ENCODE results near the gene COX7A2. TPM values are rescaled to one million over a fixed set of nuclear protein-coding genes. Genes with fewer than 3 reads are reported as not detected.

Gene COX7A2
- total and polyA plus RNA-seq, 10 of the 15 experiments (the other 5 are each of a cell fraction or from before 2014, with no cell fraction given) = 199 to 1,834 (median 576) TPM

DNA sequence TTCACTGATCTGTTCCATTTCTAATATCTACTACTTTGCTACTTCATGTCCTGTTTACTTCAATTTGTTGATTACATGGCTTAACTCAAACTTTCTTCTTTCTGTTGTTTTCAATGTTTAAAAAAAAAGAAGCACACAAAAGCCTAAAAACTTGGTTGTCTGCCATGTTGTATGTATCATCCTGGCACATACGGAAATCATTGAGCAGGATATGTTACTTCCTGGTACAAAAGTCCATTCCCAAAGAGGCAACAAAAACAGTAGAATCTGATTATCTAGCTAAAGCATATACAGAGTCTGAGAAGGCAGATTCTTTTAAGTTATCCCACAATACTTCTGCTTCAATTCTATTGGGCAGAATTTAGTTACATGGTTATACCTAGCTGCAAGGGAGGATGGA, 23.2 kb downstream of the COX7A2 start:
- WGBS (ENCODE audit: insufficient coverage, insufficient replicate concordance, low lambda C conversion rate, missing lambda C conversion rate) = 77% methylated on average over 1 of the region's 1 CpG
- POLR2A ChIA-PET = interaction anchor here (1.0 kb wide), 1 partner anchor 11 kb away, joined by 4 read pairs; no protein-coding TSS in a partner anchor
- no peak overlapping the region for H2AFZ ChIP-seq (ENCODE audit: control insufficient read depth, low read depth, low read length)

More for the DNA sequence above, 23.2 kb downstream of the COX7A2 start:
- in situ Hi-C loops (cut with MboI) (no loop called here), intact Hi-C loops (cut with micrococcal nuclease; ENCODE audit: unreplicated experiment) (no loop called here)
- Histone ChIP-seq H3K27ac (ENCODE audit: control insufficient read depth, insufficient read depth) (no peak overlapping the region), H3K4me2 (ENCODE audit: control insufficient read depth, insufficient read depth) (no peak overlapping the region), H3K4me3 (no peak overlapping the region), H3K9ac (ENCODE audit: control insufficient read depth, insufficient read depth, low read length) (no peak overlapping the region), H3K27me3 (replicated peaks in 1 of 2; ENCODE audit: control insufficient read depth in 2 of 2, insufficient read depth in 2 of 2, low read length in 1 of 2) (no peaks in the 10 kb centered on the region; a peak in 1 of 4 replicates), H3K4me1 (ENCODE audit: control insufficient read depth, insufficient read depth, low read length) (no peaks in the 10 kb centered on the region), H3K36me3 (ENCODE audit: control insufficient read depth in 2 of 2, insufficient read depth in 2 of 2, low read length in 1 of 2) (no peaks in the 10 kb centered on the region), H3K79me2 (ENCODE audit: control insufficient read depth, insufficient read depth, low read length) (no peaks in the 10 kb centered on the region), H3K9me3 (replicated peaks; ENCODE audit: control insufficient read depth, insufficient read depth, low read length) (no peaks in the 10 kb centered on the region), H4K20me1 (ENCODE audit: control insufficient read depth, insufficient read depth) (no peaks in the 10 kb centered on the region)
- DNase-seq (ENCODE audit: low read depth, low spot score) (no peak), FAIRE-seq (no peak), ATAC-seq (no peak)
- CTCF ChIA-PET = interaction anchor here (1.0 to 2.6 kb wide), 4 partner anchors 10 to 1488 kb away, joined by 3 to 37 read pairs (median 6); no protein-coding TSS in a partner anchor
- no TSS peak for BruUV-seq (replicated peaks)
- TF ChIP-seq ETV6 (conservative IDR thresholded peaks at IDR 0.05 in 1 of 2, IDR thresholded peaks at IDR 0.05 in 1 of 2; ENCODE audit: borderline replicate concordance in 1 of 2, low read depth in 1 of 2) (no peak), CBX3 (IDR thresholded peaks at IDR 0.05; ENCODE audit: borderline replicate concordance, low read depth) (no peak), CBX5 (IDR thresholded peaks at IDR 0.05; ENCODE audit: low read depth) (no peak), TARDBP (IDR thresholded peaks at IDR 0.05; ENCODE audit: borderline replicate concordance) (no peak), LARP7 (IDR thresholded peaks at IDR 0.05) (no peak), TBL1XR1 (IDR thresholded peaks at IDR 0.05; ENCODE audit: low read depth, low read length) (no peak), ASH2L (IDR thresholded peaks at IDR 0.05; ENCODE audit: borderline replicate concordance, low read depth) (no peak), RBBP5 (conservative IDR thresholded peaks at IDR 0.05) (no peak), SREBF1 (IDR thresholded peaks at IDR 0.05; ENCODE audit: low read length) (no peak), HDAC2 (IDR thresholded peaks at IDR 0.05) (no peak)
- TF ChIP-seq, protein P1, sequence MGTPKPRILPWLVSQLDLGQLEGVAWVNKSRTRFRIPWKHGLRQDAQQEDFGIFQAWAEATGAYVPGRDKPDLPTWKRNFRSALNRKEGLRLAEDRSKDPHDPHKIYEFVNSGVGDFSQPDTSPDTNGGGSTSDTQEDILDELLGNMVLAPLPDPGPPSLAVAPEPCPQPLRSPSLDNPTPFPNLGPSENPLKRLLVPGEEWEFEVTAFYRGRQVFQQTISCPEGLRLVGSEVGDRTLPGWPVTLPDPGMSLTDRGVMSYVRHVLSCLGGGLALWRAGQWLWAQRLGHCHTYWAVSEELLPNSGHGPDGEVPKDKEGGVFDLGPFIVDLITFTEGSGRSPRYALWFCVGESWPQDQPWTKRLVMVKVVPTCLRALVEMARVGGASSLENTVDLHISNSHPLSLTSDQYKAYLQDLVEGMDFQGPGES (IDR thresholded peaks at IDR 0.05) = no peak
- RAD21 ChIA-PET (ENCODE audit: unreplicated experiment) = interaction anchor here (1.3 to 2.3 kb wide), 2 partner anchors 11 to 306 kb away, joined by 3 to 8 read pairs; no protein-coding TSS in a partner anchor
- SMC1A ChIA-PET (ENCODE audit: uncharacterized antibody, unreplicated experiment) = interaction anchor here (0.6 to 1.2 kb wide), 4 partner anchors 9 to 159 kb away, joined by 3 to 8 read pairs (median 4); no protein-coding TSS in a partner anchor

Data from GM12878 (cell line).